Measurements from ENCODE around the gene BANK1. TPM values are rescaled to one million over a fixed set of nuclear protein-coding genes. Genes with fewer than 3 reads are reported as not detected.

The BANK1 gene
- total and polyA plus RNA-seq, 10 of the 15 experiments (the other 5 are each of a cell fraction or from before 2014, with no cell fraction given), result 0.13 to 2.1 (median 0.42) TPM

DNA sequence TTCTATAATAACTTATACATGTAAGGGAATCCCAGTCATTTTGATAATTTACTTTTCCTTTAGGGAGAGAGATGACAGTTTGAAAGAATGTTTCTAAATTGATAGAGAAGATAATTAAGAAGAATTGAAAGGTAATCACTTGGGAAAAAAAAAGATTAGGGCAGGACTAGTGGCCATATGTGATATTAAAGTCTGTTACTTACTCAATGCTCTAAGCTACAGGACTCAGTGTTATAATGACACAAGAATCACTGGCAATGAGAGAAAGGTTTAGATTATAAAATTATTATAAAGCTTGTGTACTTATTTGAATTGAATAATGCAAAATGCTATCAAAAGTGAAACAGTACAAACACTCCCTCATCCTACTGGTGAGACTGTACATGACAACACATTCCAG is 265.3 kb downstream of the BANK1 start:
- no peak for DNase-seq (ENCODE audit: low read depth, low spot score)
- CTCF ChIA-PET, result no interaction called here
- no peaks in the 10 kb centered on the region for H3K79me2 ChIP-seq (ENCODE audit: control insufficient read depth, insufficient read depth, low read length)
- RAD21 ChIA-PET (ENCODE audit: unreplicated experiment), result no interaction called here
- no peaks in the 10 kb centered on the region for H3K9me3 ChIP-seq (replicated peaks; ENCODE audit: control insufficient read depth, insufficient read depth, low read length)
- no peak overlapping the region for H2AFZ ChIP-seq (ENCODE audit: control insufficient read depth, low read depth, low read length)
- H3K4me1 ChIP-seq (ENCODE audit: control insufficient read depth, insufficient read depth, low read length), result no peaks in the 10 kb centered on the region
- intact Hi-C loops (cut with micrococcal nuclease; ENCODE audit: unreplicated experiment), result no loop called here
- no peak for TF ChIP-seq POLR2AphosphoS5 (IDR thresholded peaks at IDR 0.05; ENCODE audit: low read length)
- TF ChIP-seq ZNF274 (IDR thresholded peaks at IDR 0.05; ENCODE audit: insufficient read depth, insufficient read length), result no peak
- TF ChIP-seq, protein P1, sequence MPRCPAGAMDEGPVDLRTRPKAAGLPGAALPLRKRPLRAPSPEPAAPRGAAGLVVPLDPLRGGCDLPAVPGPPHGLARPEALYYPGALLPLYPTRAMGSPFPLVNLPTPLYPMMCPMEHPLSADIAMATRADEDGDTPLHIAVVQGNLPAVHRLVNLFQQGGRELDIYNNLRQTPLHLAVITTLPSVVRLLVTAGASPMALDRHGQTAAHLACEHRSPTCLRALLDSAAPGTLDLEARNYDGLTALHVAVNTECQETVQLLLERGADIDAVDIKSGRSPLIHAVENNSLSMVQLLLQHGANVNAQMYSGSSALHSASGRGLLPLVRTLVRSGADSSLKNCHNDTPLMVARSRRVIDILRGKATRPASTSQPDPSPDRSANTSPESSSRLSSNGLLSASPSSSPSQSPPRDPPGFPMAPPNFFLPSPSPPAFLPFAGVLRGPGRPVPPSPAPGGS (IDR thresholded peaks at IDR 0.05; ENCODE audit: borderline replicate concordance, insufficient read depth, low read depth, low read length, poor library complexity, severe bottlenecking), result no peak
- TF ChIP-seq PML (IDR thresholded peaks at IDR 0.05; ENCODE audit: low read length), result no peak
- no peak for TF ChIP-seq MYC (IDR thresholded peaks at IDR 0.05; ENCODE audit: insufficient read depth, insufficient read length, insufficient replicate concordance, low read length, severe bottlenecking)
- TF ChIP-seq NBN (IDR thresholded peaks at IDR 0.05), result no peak
- TF ChIP-seq JUND (IDR thresholded peaks at IDR 0.05; ENCODE audit: low read depth, low read length), result no peak
- TF ChIP-seq SPI1 (IDR thresholded peaks at IDR 0.05; ENCODE audit: borderline replicate concordance, insufficient read depth, low read depth, low read length), result no peak
- no peak for TF ChIP-seq JUNB (IDR thresholded peaks at IDR 0.05)
- TF ChIP-seq MYB (IDR thresholded peaks at IDR 0.05; ENCODE audit: borderline replicate concordance, low read depth, low read length), result no peak
- no peak for TF ChIP-seq RAD51 (IDR thresholded peaks at IDR 0.05)
- TF ChIP-seq FOXK2 (IDR thresholded peaks at IDR 0.05), result no peak
- TF ChIP-seq SP1 (IDR thresholded peaks at IDR 0.05; ENCODE audit: low read depth, low read length), result no peak
- no peak for TF ChIP-seq CHD2 (IDR thresholded peaks at IDR 0.05; ENCODE audit: borderline replicate concordance, low read depth, low read length)
- FAIRE-seq, result no peak
- no peak overlapping the region for H3K27ac ChIP-seq (ENCODE audit: control insufficient read depth, insufficient read depth)
- no peak for ATAC-seq
- POLR2A ChIA-PET, result no interaction called here
- no peak overlapping the region for H3K4me2 ChIP-seq (ENCODE audit: control insufficient read depth, insufficient read depth)
- H3K4me3 ChIP-seq, result no peak overlapping the region
- in situ Hi-C loops (cut with MboI), result no loop called here
- no peaks in the 10 kb centered on the region for H4K20me1 ChIP-seq (ENCODE audit: control insufficient read depth, insufficient read depth)
- SMC1A ChIA-PET (ENCODE audit: uncharacterized antibody, unreplicated experiment), result no interaction called here
- BruUV-seq (replicated peaks), result no TSS peak
- no peaks in the 10 kb centered on the region for H3K27me3 ChIP-seq (replicated peaks in 1 of 2; ENCODE audit: control insufficient read depth in 2 of 2, insufficient read depth in 2 of 2, low read length in 1 of 2)
- H3K9ac ChIP-seq (ENCODE audit: control insufficient read depth, insufficient read depth, low read length), result no peak overlapping the region
- H3K36me3 ChIP-seq (ENCODE audit: control insufficient read depth in 2 of 2, insufficient read depth in 2 of 2, low read length in 1 of 2), result no peaks in the 10 kb centered on the region

Measured in GM12878 (cell line).